HCT116 (cell line): ENCODE results near the gene LRRC8B.

Source experiments
- ATF3 ChIP-seq: IDR thresholded peaks from 2 replicates; pipeline ENCODE4 v1.6.1; 2012
- CBX3 ChIP-seq: IDR thresholded peaks from 2 replicates; pipeline ENCODE4 v1.6.1; 2012; ENCODE audit warnings: low read depth
- CTCF ChIP-seq, 3 experiments: fragments of 200-600 bp in 1 of 3; sonication (generic) in 1 of 3; IDR thresholded peaks in 2 of 3; conservative IDR thresholded peaks in 1 of 3; 2 replicates each; pipeline ENCODE4 v1.5.1; 2012 to 2017; ENCODE audit warnings: low read depth in 2 of 3, low read length in 2 of 3, antibody characterized with exemption in 1 of 3, borderline replicate concordance in 1 of 3, control low read depth in 1 of 3, mild to moderate bottlenecking in 1 of 3, mixed read lengths in 1 of 3, mixed run types in 1 of 3, moderate library complexity in 1 of 3; ENCODE audit not compliant: insufficient read depth in 1 of 3
- EGR1 ChIP-seq: IDR thresholded peaks from 2 replicates; pipeline ENCODE4 v1.6.1; 2012; ENCODE audit warnings: low read depth
- EZH2 ChIP-seq: fragments of 200-600 bp; sonication (generic); IDR thresholded peaks from 2 replicates; pipeline ENCODE4 v1.6.1; 2017; ENCODE audit warnings: antibody characterized with exemption, mixed run types
- EZH2phosphoT487 ChIP-seq: fragments of 200-600 bp; IDR thresholded peaks from 2 replicates; pipeline ENCODE4 v1.6.1; 2018; ENCODE audit warnings: antibody characterized with exemption, borderline replicate concordance
- POLR2A ChIP-seq: IDR thresholded peaks from 2 replicates; pipeline ENCODE4 v1.7.0; 2011; ENCODE audit warnings: borderline replicate concordance; ENCODE audit not compliant: insufficient read depth, insufficient read length; ENCODE audit errors: extremely low read depth
- POLR2AphosphoS5 ChIP-seq: IDR thresholded peaks from 2 replicates; pipeline ENCODE4 v1.6.1; 2011; ENCODE audit warnings: mild to moderate bottlenecking, low read depth, low read length, moderate library complexity
- REST ChIP-seq: IDR thresholded peaks from 2 replicates; pipeline ENCODE4 v1.6.1; 2012; ENCODE audit warnings: low read depth
- SIN3A ChIP-seq: IDR thresholded peaks from 2 replicates; pipeline ENCODE4 v1.6.1; 2012; ENCODE audit warnings: low read depth
- SRF ChIP-seq: IDR thresholded peaks from 2 replicates; pipeline ENCODE4 v1.6.1; 2012; ENCODE audit warnings: low read depth
- TCF7L2 ChIP-seq: IDR thresholded peaks from 2 replicates; pipeline ENCODE4 v1.7.0; 2011; ENCODE audit warnings: borderline replicate concordance, inconsistent platforms; ENCODE audit not compliant: insufficient read depth, insufficient read length; ENCODE audit errors: extremely low read depth
- YY1 ChIP-seq: IDR thresholded peaks from 2 replicates; pipeline ENCODE4 v1.6.1; 2011; ENCODE audit warnings: low read length, low read depth, moderate library complexity, mild to moderate bottlenecking; ENCODE audit not compliant: insufficient replicate concordance; ENCODE audit errors: extremely low read depth
- ZFX ChIP-seq: fragments of 450-650 bp; IDR thresholded peaks from 2 replicates; pipeline ENCODE4 v1.6.1; 2017

GRCh38 chr1:89604414-89604735 lies 79.7 kb downstream of the LRRC8B start:
- TF ChIP-seq EZH2 = no peak
- no peak for TF ChIP-seq SRF
- no peak for TF ChIP-seq EZH2phosphoT487
- TF ChIP-seq TCF7L2 = no peak
- TF ChIP-seq CTCF (IDR thresholded peaks at IDR 0.05 in 2 of 3, conservative IDR thresholded peaks at IDR 0.05 in 1 of 3; ENCODE audit: borderline replicate concordance in 1 of 3, insufficient read depth in 1 of 3, low read depth in 2 of 3, low read length in 2 of 3) = no peak
- TF ChIP-seq POLR2A = no peak
- TF ChIP-seq YY1 = no peak
- no peak for TF ChIP-seq REST
- no peak for TF ChIP-seq CBX3
- TF ChIP-seq POLR2AphosphoS5 = no peak
- TF ChIP-seq ZFX = no peak
- no peak for TF ChIP-seq EGR1
- no peak for TF ChIP-seq SIN3A
- no peak for TF ChIP-seq ATF3
